SU-DHL-6 (cell line): ENCODE measurements around the gene TSPAN16.

Experiments
- H2AFZ ChIP-seq: fragments of 200-600 bp; sonication (generic); 2 replicates; pipeline ENCODE4 v1.6.1; 2014; ENCODE audit warnings: low read depth, mild to moderate bottlenecking, moderate library complexity, mixed read lengths, antibody characterized with exemption, low read length; ENCODE audit not compliant: severe bottlenecking
- H3F3A ChIP-seq: fragments of 200-600 bp; shearing (Covaris generic); 2 replicates; pipeline ENCODE4 v1.6.0; 2016; ENCODE audit warnings: antibody characterized with exemption, mild to moderate bottlenecking; ENCODE audit not compliant: insufficient read depth
- H3K27ac ChIP-seq: fragments of 200-600 bp; sonication (generic); 2 replicates; pipeline ENCODE4 v1.5.1; 2016; ENCODE audit warnings: low read depth, mild to moderate bottlenecking, low read length, moderate library complexity, mixed read lengths
- H3K27me3 ChIP-seq: fragments of 200-600 bp; sonication (generic), shearing (Covaris generic); 2 replicates; pipeline ENCODE4 v1.6.0; 2014; ENCODE audit warnings: mild to moderate bottlenecking, low read length
- H3K36me3 ChIP-seq: fragments of 200-600 bp; sonication (generic); 2 replicates; pipeline ENCODE4 v1.6.1; 2014; ENCODE audit warnings: mild to moderate bottlenecking, low read length, mixed read lengths
- H3K4me2 ChIP-seq: fragments of 300-600, 200-600 bp; shearing (Covaris generic), sonication (generic); 2 replicates; pipeline ENCODE4 v1.6.0; 2014; ENCODE audit warnings: low read length, low read depth, mild to moderate bottlenecking; ENCODE audit not compliant: poor library complexity, severe bottlenecking
- H3K4me3 ChIP-seq: fragments of 200-600 bp; sonication (generic); 2 replicates; pipeline ENCODE4 v1.5.1; 2014; ENCODE audit warnings: antibody characterized with exemption, low read length, mild to moderate bottlenecking, mixed read lengths; ENCODE audit not compliant: insufficient read depth, poor library complexity, severe bottlenecking
- H3K79me2 ChIP-seq: fragments of 200-600 bp; sonication (generic); 2 replicates; pipeline ENCODE4 v1.6.1; 2014; ENCODE audit warnings: mild to moderate bottlenecking, low read length, moderate library complexity; ENCODE audit not compliant: insufficient read depth
- H3K9ac ChIP-seq: fragments of 200-600 bp; sonication (generic); 2 replicates; pipeline ENCODE4 v1.7.0; 2014; ENCODE audit warnings: mild to moderate bottlenecking, low read length
- H3K9me2 ChIP-seq: fragments of 200-600 bp; sonication (generic); replicated peaks from 2 replicates; pipeline ENCODE4 v1.6.1; 2014; ENCODE audit warnings: low read length; ENCODE audit not compliant: insufficient read depth
- H3K9me3 ChIP-seq: fragments of 200-600 bp; sonication (generic); 2 replicates; pipeline ENCODE4 v1.6.1; 2014; ENCODE audit warnings: low read length, mixed read lengths; ENCODE audit not compliant: insufficient read depth
- H4K20me1 ChIP-seq: fragments of 200-600 bp; sonication (generic); 2 replicates; pipeline ENCODE4 v1.6.1; 2014; ENCODE audit warnings: low read depth, mild to moderate bottlenecking, antibody characterized with exemption, low read length, moderate library complexity, mixed read lengths
- EZH2phosphoT487 ChIP-seq: fragments of 200-600 bp; sonication (generic), shearing (Covaris generic); conservative IDR thresholded peaks from 2 replicates; pipeline ENCODE4 v1.6.1; 2018; ENCODE audit warnings: mild to moderate bottlenecking, antibody characterized with exemption, low read length, moderate library complexity, mixed read lengths
- TF ChIP-seq, protein P1 (sequence below): fragments of 200-600 bp; sonication (generic); IDR thresholded peaks from one replicate; pipeline ENCODE4 v1.5.1; 2017; ENCODE audit warnings: antibody characterized with exemption, mild to moderate bottlenecking, low read length, moderate library complexity; ENCODE audit not compliant: insufficient read depth, poor library complexity, severe bottlenecking

Gene TSPAN16

GRCh38 chr19:11295665-11296245 lies at the start of gene TSPAN16:
Gene TSPAN16 (plus strand): TSS chr19:11296160. CDS start chr19:11296298, 138 bp downstream.
- Histone ChIP-seq H3K9me2 (no peaks in the 10 kb centered on the region), H3K36me3 (no peaks in the 10 kb centered on the region), H3K4me2 (no peak within 1 kb of the TSS), H3K4me3 (no peak within 1 kb of the TSS), H3K27ac (no peak within 1 kb of the TSS), H3K9ac (no peak within 1 kb of the TSS), H2AFZ (no peak within 1 kb of the TSS), H3K27me3 (no peaks in the 10 kb centered on the region), H3F3A (no peaks in the 10 kb centered on the region), H3K9me3 (no peaks in the 10 kb centered on the region), H4K20me1 (no peaks in the 10 kb centered on the region), H3K79me2 (no peaks in the 10 kb centered on the region)
- TF ChIP-seq EZH2phosphoT487: no peak
- TF ChIP-seq, protein P1, sequence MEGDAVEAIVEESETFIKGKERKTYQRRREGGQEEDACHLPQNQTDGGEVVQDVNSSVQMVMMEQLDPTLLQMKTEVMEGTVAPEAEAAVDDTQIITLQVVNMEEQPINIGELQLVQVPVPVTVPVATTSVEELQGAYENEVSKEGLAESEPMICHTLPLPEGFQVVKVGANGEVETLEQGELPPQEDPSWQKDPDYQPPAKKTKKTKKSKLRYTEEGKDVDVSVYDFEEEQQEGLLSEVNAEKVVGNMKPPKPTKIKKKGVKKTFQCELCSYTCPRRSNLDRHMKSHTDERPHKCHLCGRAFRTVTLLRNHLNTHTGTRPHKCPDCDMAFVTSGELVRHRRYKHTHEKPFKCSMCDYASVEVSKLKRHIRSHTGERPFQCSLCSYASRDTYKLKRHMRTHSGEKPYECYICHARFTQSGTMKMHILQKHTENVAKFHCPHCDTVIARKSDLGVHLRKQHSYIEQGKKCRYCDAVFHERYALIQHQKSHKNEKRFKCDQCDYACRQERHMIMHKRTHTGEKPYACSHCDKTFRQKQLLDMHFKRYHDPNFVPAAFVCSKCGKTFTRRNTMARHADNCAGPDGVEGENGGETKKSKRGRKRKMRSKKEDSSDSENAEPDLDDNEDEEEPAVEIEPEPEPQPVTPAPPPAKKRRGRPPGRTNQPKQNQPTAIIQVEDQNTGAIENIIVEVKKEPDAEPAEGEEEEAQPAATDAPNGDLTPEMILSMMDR: no peak

DNA sequence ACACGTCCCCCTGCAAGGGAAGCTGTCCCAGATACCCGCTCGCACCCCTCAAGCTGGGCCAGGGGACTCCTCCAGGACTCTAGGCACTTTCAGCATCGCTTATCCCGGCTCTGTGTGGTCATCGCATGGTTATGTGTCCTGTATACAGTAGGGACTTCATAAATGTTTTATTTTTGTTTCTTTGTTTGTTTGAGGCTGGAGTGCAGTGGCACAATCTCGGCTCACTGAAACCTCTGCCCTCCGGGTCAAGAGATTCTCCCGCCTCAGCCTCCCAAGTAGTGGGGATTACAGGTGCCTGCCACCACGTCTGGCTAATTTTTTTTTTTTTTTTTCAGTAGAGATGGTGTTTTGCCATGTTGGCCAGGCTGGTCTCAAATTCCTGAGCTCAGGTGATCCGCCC lies 49.0 kb upstream of the TSPAN16 start:
- no peaks in the 10 kb centered on the region for H3K27me3 ChIP-seq
- TF ChIP-seq, protein P1: no peak
- TF ChIP-seq EZH2phosphoT487: no peak
- no peak overlapping the region for H3K4me2 ChIP-seq
- no peaks in the 10 kb centered on the region for H3F3A ChIP-seq
- no peaks in the 10 kb centered on the region for H3K9me3 ChIP-seq
- H3K27ac ChIP-seq: no peak overlapping the region
- no peaks in the 10 kb centered on the region for H3K79me2 ChIP-seq
- H4K20me1 ChIP-seq: no peaks in the 10 kb centered on the region
- H3K9ac ChIP-seq: no peak overlapping the region
- H2AFZ ChIP-seq: no peak overlapping the region
- H3K4me3 ChIP-seq: no peak overlapping the region
- no peaks in the 10 kb centered on the region for H3K9me2 ChIP-seq
- no peaks in the 10 kb centered on the region for H3K36me3 ChIP-seq

DNA sequence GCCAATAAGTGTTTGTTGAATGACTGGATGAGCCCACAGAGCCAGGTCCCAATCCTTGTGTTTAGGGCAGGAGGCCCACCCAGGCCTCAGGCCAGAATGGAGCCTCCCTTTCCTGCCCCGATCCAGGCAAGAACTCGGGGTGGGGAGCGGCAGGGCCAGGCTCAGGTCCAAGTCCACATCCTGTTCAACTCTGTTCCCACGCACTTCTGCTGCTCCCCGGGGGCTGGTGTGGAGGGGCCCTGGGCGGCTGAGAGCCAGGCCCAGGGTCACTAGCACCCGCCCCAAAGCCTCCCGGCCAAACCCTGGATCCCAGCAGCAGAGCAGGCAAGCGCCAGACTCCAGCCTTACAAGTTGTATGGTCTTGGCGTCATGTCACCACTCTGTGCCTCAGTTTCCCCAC lies 48.6 kb upstream of the TSPAN16 start:
- H3K4me3 ChIP-seq: no peak overlapping the region
- TF ChIP-seq, protein P1: no peak
- TF ChIP-seq EZH2phosphoT487: no peak
- H3K27me3 ChIP-seq: no peaks in the 10 kb centered on the region
- H3K27ac ChIP-seq: no peak overlapping the region
- no peak overlapping the region for H3K4me2 ChIP-seq
- H3K9me2 ChIP-seq: no peaks in the 10 kb centered on the region
- H3F3A ChIP-seq: no peaks in the 10 kb centered on the region
- H4K20me1 ChIP-seq: no peaks in the 10 kb centered on the region
- no peaks in the 10 kb centered on the region for H3K79me2 ChIP-seq
- no peaks in the 10 kb centered on the region for H3K9me3 ChIP-seq
- no peak overlapping the region for H3K9ac ChIP-seq
- H2AFZ ChIP-seq: no peak overlapping the region
- no peaks in the 10 kb centered on the region for H3K36me3 ChIP-seq
